Omental fat pad (tissue), 4 donors: Measurements from ENCODE around the gene EPB41L3. TPM values are rescaled to one million over a fixed set of nuclear protein-coding genes. Genes with fewer than 3 reads are reported as not detected.

Experiments used
- ATAC-seq: fragments of 150-250 bp; one replicate; pipeline ENCODE4 v1.9.1; 2016; ENCODE audit warnings: mild to moderate bottlenecking, moderate library complexity; ENCODE audit not compliant: low FRiP score
- DNase-seq: peaks from one replicate; pipeline ENCODE4 v3.0.0-alpha.2; 2019; ENCODE audit warnings: low spot score
- total RNA-seq, 4 donors: library from RNA; depleted of rRNA; stranded (reverse); fragments of >200 nt; gene quantifications; one replicate each; pipeline ENCODE4 v1.1.0, GENCODE V29; 2016
- TF ChIP-seq, protein P1 (sequence below), 3 donors: fragments of 450-650 bp; IDR thresholded peaks; one replicate each; pipeline ENCODE4 v1.5.1; 2016 to 2017; ENCODE audit warnings: antibody characterized with exemption in 3 of 3, mild to moderate bottlenecking in 3 of 3, moderate library complexity in 2 of 3

The EPB41L3 gene
- total RNA-seq, 4 donors from 2014 or later = 138 to 319 (median 184) TPM

DNA sequence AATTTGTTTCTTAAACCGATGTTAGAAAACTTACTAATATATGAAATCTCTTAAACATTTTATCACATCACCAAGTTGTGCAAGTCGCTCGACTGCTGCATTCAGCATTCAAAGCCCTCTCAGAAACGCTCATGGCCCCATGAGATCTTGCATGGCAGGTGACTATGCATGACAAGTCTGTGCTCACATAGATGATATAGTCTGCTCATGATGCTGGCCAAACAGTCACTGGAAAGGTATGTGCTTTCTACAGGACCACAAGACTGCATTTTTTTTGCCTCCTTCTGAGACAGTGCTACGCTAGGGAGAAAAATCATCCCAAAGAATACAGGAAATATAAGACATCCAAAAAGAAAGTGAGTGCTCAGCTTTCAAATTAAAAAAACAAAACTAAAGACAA, 150.0 kb downstream of the EPB41L3 start:
- ATAC-seq = no peak
- TF ChIP-seq, protein P1, sequence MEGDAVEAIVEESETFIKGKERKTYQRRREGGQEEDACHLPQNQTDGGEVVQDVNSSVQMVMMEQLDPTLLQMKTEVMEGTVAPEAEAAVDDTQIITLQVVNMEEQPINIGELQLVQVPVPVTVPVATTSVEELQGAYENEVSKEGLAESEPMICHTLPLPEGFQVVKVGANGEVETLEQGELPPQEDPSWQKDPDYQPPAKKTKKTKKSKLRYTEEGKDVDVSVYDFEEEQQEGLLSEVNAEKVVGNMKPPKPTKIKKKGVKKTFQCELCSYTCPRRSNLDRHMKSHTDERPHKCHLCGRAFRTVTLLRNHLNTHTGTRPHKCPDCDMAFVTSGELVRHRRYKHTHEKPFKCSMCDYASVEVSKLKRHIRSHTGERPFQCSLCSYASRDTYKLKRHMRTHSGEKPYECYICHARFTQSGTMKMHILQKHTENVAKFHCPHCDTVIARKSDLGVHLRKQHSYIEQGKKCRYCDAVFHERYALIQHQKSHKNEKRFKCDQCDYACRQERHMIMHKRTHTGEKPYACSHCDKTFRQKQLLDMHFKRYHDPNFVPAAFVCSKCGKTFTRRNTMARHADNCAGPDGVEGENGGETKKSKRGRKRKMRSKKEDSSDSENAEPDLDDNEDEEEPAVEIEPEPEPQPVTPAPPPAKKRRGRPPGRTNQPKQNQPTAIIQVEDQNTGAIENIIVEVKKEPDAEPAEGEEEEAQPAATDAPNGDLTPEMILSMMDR (IDR thresholded peaks at IDR 0.05) = no peak
- DNase-seq = no peak

DNA sequence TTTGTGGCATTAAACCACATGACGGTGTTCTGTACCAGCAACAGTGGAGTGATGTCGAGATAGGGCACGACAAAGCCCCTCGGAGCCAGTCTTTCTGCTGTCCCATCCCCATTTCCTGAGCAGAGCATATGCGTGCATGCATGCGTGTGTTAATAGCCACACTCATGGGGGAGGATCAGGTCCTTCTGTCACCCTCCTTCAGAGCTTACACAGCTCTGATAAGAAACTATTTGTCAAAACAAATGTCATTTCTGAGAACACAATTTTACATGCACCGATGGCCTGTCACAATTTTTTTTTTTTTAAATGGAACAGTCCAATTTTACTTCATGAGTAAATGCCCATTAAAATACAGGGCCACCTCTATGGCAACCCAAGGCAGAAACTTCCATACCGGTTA, 152.4 kb downstream of the EPB41L3 start:
- TF ChIP-seq, protein P1 (IDR thresholded peaks at IDR 0.05) = no peak
- no peak for ATAC-seq
- no peak for DNase-seq

DNA sequence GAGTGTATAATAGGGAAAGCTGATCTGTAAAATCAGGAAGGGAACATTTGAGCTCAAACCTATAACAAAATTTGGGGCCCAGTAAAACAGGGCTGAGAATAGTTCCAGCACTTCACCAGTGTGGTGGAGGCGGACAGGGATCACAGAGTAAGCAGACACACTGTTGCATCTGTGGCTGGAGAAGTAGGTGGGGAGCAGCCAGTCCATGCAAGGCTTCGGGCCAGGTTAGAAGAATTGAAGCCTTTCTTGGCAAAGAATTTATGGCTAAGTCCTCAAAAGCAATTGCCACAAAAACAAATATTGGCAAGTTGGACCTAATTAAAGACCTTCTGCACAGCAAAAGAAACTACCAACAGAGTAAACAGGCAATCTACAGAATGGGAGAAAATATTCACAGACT, 154.4 kb downstream of the EPB41L3 start:
- TF ChIP-seq, protein P1 (IDR thresholded peaks at IDR 0.05) = no peak
- ATAC-seq = no peak
- no peak for DNase-seq

DNA sequence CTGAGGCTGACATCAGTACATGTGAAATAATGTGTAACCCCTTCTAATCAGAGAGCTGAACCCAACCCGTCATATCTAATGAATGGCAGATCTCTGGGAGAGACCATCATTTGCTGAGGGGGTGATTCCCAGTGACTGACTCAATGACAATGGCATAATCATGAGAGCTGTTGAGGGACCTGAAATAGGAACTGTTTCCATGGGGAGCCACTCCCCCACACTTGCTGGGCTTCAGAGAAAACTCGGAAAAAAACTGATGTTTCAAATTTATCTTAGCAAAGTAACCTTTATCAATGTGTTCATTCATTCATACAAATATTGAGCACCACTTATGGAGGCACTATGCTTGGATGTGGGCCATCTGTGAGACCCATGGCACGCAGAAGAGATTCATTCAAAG, 154.9 kb downstream of the EPB41L3 start:
- DNase-seq (no peak), ATAC-seq (no peak)
- TF ChIP-seq, protein P1 (IDR thresholded peaks at IDR 0.05) = no peak

DNA sequence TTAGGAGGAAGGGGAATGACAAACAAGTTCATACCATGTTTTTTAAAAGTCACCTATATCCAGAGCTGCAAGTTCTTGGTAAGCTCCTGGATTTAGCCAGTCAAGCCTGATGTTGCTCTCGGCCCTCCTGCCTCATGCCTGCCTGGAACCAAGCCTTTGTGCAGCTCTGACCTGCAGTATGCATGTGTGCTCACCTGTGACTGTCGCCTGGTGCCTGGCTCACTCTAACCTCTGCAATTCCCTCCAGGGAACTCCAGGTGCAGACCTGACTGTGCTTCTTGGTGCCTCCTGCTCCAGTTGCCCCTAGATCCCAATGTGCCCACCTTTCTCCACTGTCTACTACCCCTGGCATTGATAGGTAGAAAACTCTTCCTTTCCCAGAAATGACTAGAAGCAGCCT, 163.2 kb downstream of the EPB41L3 start:
- TF ChIP-seq, protein P1 (IDR thresholded peaks at IDR 0.05) = no peak
- DNase-seq = no peak
- no peak for ATAC-seq

DNA sequence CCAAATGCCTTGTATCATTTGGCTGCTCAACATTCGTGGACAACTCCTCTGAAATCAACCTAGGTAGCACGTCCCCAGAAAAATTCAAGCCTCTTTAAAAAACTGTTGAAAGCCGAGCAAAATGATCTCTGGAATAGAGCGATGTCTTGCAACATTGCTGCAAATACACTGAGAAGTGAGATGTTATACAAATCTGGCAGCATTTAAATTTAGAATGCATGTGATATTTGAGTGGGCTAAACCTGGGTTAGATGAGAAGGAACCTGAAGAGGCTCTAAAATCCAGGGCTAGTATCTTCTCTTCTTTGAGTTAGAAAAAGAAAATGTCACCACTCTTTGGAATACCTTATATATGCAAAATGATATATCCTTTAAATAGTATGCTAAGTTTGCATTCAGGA, 166.8 kb downstream of the EPB41L3 start:
- DNase-seq (no peak), ATAC-seq (no peak)
- TF ChIP-seq, protein P1 (IDR thresholded peaks at IDR 0.05) = no peak

DNA sequence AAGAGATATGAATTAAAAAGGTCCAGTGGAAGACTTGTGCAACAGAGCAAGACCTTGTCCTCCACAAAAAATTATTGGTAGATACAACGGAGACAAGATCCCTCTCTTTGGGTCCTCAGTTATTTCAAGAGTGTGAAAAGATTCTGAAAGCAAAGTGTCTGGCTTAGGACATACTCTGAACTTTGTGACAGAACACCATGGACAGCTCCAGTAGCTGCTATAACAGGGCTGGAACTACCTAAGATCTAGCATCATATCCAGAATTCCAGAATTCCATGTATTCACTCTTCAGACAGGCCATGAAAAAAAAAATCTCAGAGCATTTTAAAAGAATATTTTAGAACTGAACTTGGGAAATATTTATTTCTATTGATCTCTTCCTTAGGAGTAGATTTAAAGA, 173.5 kb downstream of the EPB41L3 start:
- DNase-seq = no peak
- ATAC-seq = no peak
- TF ChIP-seq, protein P1 (IDR thresholded peaks at IDR 0.05) = no peak
